MM.1S (cell line): Measurements from ENCODE around the gene GRB7.

Experiments used
- EZH2 ChIP-seq: fragments of 300-600 bp; sonication (generic); optimal IDR thresholded peaks from 2 replicates; pipeline ENCODE3; 2017; ENCODE audit warnings: low read depth, mild to moderate bottlenecking, antibody characterized with exemption, low read length, mixed read lengths
- EZH2phosphoT487 ChIP-seq: fragments of 300-600 bp; sonication (generic); IDR thresholded peaks from 2 replicates; pipeline ENCODE4 v1.6.1; 2018; ENCODE audit warnings: antibody characterized with exemption, low read length
- TF ChIP-seq, protein P1 (sequence below): fragments of 300-600 bp; sonication (generic); IDR thresholded peaks from 2 replicates; pipeline ENCODE4 v1.5.1; 2016; ENCODE audit warnings: antibody characterized with exemption, low read length, mixed read lengths

DNA sequence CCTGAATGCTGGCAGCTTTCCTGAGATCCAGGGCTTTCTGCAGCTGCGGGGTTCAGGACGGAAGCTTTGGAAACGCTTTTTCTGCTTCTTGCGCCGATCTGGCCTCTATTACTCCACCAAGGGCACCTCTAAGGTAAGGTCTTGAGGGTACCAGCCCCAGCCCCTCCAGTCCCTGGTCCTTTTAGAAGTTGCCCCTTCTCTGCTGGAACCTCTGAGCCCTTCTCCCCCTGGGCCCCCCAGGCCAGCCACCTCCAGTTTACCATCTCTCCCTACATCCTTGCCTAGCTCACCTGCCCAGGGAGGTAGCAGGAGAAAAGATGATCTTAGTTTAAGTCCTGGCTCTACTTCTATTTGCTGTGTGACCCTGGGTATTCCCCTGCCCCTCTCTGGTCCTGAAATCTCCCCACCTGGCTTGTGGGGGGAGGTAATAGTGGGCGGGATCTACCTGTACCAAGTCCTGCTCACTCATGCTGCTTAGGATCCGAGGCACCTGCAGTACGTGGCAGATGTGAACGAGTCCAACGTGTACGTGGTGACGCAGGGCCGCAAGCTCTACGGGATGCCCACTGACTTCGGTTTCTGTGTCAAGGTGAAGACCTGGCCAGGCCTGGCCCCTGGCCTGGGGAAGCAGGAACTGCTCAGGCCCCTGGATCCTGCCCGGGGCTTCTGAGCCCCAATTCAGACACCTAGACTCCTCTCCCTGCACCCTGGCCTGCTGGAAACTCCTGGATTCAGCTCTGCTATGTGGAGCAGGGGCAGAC lies 6.5 kb downstream of the GRB7 start:
- TF ChIP-seq, protein P1, sequence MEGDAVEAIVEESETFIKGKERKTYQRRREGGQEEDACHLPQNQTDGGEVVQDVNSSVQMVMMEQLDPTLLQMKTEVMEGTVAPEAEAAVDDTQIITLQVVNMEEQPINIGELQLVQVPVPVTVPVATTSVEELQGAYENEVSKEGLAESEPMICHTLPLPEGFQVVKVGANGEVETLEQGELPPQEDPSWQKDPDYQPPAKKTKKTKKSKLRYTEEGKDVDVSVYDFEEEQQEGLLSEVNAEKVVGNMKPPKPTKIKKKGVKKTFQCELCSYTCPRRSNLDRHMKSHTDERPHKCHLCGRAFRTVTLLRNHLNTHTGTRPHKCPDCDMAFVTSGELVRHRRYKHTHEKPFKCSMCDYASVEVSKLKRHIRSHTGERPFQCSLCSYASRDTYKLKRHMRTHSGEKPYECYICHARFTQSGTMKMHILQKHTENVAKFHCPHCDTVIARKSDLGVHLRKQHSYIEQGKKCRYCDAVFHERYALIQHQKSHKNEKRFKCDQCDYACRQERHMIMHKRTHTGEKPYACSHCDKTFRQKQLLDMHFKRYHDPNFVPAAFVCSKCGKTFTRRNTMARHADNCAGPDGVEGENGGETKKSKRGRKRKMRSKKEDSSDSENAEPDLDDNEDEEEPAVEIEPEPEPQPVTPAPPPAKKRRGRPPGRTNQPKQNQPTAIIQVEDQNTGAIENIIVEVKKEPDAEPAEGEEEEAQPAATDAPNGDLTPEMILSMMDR = no peak
- TF ChIP-seq EZH2 (no peak), EZH2phosphoT487 (no peak)
